GM12892 (cell line): ENCODE data around the gene SOCS6.

ENCODE experiments used
- POLR2A ChIP-seq: IDR thresholded peaks from 2 replicates; pipeline ENCODE4 v1.6.1; 2011; ENCODE audit warnings: low read depth, low read length, control low read depth
- TAF1 ChIP-seq: IDR thresholded peaks from 2 replicates; pipeline ENCODE4 v1.6.1; 2011; ENCODE audit warnings: low read depth, mild to moderate bottlenecking, control low read depth, low read length, borderline replicate concordance

- TF ChIP-seq POLR2A, result no peak
- TF ChIP-seq TAF1, result no peak
Observed at GRCh38 chr18:70366174-70366573, 77.3 kb downstream of the SOCS6 start.
